IPS DF 4.7 (cell line): ENCODE data around the gene DVL1.
"Not testable (repeated sequence)": the region's sequence is repeated elsewhere in the genome, so short reads cannot be mapped to it uniquely, and the experiment has no call there.

Experiments
- DNase-seq: peaks from one replicate; pipeline ENCODE4 v3.0.0-alpha.2; 2013; ENCODE audit warnings: low spot score; ENCODE audit errors: extremely low read depth

The DVL1 gene

DNA sequence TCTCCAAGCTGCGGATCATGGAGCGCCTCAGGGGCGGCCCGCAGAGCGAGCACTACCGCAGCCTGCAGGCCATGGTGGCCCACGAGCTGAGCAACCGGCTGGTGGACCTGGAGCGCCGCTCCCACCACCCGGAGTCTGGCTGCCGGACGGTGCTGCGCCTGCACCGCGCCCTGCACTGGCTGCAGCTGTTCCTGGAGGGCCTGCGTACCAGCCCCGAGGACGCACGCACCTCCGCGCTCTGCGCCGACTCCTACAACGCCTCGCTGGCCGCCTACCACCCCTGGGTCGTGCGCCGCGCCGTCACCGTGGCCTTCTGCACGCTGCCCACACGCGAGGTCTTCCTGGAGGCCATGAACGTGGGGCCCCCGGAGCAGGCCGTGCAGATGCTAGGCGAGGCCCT lies 21.9 kb downstream of the DVL1 start:
- no peak for DNase-seq

DNA sequence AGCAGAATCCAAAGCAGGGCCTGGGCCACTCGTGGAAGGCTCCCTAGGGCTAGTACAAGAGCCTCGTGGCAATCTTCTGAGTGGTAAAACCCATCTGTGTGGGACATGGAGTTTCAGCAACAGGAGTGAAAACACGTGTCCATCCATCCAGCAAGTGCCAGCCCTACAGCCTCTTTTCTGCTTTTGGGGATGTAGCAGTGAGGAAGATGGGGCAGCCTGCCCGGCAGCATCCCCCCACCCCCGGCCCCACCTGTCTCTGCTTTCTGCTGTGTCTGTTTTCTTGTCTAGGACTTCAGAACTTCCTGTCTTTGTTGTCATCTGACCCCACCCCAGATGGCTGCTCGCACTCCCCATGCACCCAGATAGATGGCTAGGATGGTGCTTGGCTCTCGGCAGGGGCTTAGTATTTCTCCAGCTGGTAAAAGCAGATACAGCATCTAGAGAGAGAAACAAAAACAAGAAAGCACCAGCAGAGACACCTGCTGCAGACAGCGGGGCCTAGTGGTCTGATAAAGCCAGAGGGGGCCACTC lies 23.1 kb downstream of the DVL1 start:
- DNase-seq: no peak

DNA sequence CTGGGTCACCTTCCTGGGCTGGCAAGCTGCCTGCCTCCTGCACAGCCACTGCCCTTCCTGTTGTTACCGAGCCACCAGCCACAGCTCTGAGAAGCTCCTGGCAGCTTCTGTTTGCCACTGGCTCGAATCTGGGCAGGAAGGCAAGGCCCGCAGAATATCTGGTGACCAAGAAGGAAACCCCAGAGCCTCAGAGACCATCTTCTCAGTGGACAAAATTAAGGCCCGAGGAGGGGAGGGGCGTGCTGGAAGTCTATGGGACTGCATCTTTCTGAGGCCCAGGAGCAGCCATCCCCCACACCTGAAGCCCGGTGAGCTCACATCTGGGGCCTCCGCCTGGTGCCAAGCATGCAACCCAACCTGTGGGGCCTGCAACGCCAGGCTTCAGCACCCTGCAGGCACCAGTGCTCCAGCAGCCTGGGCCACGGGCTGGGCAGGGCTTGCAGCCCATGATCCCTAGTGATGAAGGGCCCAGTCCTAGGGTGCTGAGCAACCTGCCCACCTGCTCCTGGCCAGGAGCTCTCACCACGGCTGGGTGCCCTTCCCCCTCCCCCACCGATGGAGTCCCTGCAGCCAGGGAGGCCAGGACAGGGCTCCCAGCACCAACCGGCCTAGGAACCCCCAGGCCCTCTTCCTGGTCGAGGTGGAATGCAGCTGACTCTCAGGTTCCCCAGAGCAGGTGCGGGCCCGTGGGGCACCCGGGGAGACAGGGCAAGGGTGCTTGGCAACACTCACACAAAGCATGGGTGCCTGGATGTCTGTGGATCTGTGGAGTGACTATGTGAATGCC lies 23.7 kb downstream of the DVL1 start:
- no peak for DNase-seq

DNA sequence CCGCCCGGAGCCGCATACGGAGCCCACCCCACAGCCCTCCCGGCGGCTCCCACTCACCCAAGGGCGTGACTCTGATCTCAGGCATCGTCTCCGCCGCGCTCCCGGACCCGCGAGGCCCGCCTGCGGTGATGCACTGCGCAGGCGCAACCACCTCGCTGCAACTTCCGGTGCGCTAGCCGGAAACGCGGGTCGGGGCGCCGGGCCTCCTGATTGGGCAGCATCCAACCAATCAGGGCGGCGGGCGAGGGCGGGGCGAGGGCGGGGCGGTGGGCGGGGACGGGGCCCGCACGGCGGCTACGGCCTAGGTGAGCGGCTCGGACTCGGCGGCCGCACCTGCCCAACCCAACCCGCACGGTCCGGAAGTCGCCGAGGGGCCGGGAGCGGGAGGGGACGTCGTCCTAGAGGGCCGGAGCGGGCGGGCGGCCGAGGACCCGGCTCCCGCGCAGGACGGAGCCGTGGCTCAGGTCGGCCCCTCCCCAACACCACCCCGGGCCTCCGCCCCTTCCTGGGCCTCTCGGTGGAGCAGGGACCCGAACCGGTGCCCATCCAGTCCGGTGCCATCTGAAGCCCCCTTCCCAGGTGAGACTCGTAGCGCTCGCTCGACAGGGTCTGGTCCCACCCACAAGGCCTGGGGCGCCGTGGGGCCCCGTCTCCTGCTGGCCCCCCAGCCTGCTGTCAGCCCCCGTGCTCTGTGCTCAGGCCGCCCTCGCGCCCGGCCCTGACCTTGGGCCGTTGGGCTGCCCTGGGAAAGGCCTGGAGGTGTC lies 24.5 kb downstream of the DVL1 start, which contains the start of the genes CPTP and INTS11:
Gene CPTP, plus strand, starts transcription at position 279 of the 764 bp plus-strand sequence. CDS start 2,109 bp downstream, outside the sequence.
Gene INTS11, minus strand, starts transcription at position 137 of the 764 bp plus-strand sequence. Its CDS starts 52 bp downstream, at position 85.
- DNase-seq: no peak

DNA sequence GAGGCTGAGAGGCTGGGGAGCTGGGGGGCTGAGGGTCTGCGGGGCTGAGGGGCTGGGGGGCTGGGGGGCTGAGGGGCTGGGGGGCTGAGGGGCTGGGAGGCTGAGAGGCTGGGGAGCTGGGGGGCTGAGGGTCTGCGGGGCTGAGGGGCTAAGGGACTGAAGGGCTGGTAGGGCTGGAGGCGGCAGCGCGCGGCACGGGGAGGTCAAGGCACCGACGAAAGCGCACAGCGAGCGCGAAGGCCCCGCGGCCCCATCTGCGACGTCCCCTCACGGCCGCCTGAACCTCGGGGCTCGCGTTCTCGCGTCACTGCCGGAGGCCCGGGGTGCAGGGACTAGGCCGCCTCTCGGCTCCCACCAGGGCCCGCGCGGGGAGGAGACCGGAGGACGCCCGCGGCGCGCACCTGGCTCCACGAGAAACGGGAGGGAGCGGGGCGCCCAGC lies 25.1 kb downstream of the DVL1 start:
- no peak for DNase-seq

DNA sequence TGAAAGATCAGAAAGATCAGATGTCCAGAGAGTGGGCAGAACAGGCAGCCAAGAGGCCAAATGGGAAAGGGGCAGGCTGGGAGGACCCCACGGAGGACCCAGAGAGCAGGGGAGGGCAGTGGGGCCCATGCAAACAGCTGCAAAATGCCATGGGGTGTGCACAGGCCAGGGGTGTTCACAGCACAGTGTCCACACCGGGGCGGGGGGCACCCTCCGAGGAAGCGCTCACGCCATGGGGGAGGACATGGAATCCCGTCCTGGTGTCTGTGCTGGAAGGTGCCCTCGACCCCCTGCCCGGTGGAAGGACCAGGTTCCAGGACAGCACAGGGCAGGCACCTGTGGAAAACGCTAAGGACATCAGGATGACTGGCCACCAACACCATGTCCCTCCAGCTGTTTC lies 26.3 kb downstream of the DVL1 start:
- DNase-seq: no peak

DNA sequence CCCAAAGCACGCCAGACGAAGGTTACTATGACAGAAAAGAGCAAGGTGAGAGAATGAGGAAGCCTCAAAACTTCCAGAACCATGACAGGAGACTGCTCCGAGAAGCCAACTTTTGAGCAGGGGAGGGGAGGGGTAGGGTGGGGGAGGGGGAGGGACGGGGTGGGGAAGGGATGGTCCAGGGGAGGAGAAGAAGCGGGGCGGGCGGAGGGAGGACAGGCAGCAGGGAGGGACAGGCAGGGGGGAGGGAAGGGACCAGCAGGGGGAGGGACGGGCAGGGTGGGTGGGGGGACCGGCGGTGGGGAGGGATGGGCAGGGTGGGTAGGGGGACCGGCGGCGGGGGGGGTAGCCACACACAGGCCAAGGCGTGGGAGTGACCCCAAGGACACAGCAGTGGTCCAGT lies 26.8 kb downstream of the DVL1 start:
- DNase-seq: no peak

DNA sequence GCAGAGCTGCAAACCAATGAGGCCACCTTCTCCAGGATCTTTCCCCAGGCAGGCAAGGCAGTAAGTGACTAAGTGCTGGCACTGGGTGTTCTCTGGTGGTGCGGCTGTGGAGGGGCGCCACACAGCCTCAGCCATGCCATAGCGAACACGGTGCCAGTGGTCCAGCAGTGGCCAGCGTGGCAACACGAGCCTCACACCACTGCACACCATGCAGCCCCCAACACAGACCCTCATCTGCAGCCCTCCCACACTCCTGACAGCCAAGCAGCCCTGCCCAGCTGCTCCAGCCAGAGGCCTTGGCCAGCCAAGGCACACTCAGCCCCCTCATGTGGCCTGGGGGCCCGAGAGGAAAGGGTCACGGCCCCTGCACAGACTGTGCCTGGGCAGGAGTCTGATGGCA lies 27.7 kb downstream of the DVL1 start:
- DNase-seq: no peak

DNA sequence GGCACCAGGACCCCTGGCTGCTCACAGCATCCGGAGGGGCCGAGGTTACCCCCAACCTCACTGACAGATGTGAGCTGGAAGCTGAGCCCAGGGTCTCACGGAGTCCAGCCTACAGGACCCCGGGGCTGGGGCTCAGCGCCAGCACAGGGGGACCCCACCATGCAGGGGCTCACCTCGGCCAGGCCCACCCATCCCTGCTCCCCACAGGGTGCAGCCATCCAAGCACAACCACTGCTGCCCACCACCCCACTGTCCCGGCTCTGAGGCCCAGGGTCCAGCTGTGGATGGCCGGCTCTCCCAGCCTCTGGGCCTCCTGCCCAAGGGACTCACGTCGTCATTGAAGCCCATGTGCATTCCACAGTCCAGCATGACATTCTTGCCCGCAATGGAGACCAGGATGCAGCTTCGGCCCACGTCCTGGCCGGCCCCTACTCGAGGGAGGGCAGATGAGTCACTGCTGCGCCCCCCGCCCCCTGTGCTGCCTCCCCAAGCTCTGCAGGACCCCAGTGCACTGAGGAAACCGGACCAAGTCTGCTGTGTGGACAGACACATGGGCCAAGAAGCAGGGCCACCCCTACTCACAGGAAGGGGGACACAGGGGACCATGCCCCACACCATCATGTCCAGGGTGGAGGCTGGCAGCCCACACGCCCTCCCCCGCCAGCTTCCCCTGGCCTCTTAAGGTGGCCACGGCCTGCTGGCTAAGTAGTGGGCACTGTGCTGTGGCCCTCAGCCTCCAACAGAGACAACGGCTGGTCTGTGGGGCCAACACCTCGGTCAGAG lies 28.4 kb downstream of the DVL1 start:
- no peak for DNase-seq

DNA sequence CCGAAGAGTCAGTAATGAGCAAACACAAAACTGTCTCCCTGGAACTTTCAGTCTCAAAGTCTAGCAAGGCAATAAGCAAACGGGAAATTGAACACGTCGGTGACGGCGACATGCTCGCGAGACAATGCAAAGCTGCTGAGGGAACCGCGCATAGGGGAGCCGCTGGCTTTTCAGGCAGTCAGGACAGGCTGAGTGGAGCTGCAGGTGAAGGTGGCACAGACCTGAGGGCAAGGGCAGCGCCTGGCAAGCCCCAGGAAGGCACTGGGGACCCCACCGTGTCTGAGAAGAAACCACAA lies 29.6 kb downstream of the DVL1 start:
- no peak for DNase-seq

DNA sequence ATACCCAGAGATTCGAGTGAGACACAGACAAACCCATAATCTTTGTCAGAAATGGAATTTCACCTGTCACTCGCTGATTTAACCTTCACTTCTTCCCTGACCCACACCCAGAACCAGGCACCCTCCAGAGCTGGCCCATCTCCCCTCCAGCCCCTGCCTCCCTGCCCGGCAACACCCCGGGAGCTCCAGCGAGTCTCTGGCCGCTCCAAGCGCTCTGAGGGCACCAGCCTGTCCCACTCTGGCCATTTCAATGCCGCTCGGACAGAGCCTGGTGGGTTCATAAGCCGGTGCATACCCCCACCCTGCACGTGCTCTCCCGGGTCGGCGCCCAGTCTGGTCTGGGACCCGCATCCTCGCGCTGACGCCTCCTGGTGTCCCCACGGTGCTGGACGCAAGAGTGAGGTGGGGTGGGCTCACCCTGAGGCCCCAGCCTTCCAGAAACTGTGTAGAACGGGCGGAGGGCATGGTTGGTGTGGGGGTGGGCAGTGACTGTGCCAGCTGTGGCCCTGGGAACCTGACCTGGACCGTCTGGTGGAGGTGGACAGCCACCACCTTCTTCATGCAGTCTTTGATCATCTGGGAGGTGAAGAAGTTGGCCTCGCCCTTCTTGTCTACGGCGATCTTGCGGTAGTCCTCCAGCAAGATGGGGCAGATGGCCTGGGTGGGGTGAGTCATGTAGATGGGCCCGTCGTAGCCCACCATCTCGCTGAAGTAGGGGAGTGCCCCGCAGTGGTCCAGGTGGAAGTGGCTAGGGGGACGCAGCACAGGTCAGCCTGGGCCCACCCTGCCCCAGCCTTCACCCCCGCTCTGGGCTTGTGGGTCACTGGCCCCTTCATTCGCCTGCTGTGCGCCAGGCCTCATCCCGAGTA lies 30.2 kb downstream of the DVL1 start:
- no peak for DNase-seq

DNA sequence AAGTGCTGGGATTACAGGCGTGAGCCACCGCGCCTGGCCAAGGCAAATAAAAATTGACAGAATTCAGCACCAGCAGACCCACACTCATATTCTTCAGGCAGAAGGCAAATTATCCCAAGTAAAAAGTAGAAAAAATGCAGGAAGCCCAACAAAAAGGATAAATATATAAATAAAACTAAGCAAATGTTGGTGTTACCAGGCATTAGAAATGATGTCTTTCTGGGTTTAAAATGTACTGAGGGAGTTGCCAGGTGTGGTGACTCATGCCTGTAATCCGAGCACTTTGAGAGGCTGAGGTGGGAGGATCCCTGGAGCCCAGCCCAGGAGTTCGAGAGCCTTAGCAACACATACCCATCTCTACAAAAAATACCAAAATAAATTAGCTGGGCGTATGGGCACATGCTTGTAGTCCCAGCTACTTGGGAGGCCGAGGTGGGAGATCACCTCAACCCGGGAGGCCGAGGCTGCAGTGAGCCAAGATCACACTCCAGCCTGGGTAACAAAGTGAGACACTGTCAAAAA lies 31.0 kb downstream of the DVL1 start:
- DNase-seq: no peak

DNA sequence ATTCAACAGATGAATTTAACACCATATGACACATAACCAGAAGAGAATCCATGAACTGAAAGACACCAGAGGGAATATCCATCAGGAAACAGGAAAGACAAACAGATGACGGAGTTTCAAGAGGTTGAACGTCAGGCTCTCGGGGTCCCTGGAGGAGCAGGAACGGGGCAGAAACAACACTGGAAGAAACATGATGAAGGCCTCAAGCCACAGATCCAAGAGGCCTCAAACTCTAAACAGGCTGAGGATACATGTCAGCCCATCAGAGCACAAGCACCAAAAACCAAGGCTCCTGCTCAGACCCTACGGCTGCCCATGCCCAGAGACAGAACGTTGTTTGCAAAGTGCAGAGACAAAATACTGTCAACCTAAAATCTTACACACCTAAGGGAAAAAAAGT lies 31.8 kb downstream of the DVL1 start:
- DNase-seq: no peak

DNA sequence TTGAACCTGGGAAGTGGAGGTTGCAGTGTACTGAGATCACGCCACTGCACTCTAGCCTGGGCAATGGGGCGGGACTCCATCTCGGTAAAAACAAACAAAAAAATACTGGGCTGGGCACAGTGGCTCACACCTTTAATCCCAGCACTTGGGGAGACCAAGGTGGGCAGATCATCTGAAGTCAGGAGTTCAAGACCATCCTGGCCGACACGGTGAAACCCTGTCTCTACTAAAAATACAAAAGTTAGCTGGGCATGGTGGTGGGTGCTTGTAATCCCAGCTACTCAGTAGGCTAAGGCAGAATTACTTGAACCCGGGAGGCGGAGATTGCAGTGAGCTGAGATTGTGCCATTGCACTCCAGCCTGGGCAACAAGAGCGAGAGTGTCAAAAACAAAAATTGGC lies 33.0 kb downstream of the DVL1 start:
- not testable (repeated sequence) for DNase-seq

DNA sequence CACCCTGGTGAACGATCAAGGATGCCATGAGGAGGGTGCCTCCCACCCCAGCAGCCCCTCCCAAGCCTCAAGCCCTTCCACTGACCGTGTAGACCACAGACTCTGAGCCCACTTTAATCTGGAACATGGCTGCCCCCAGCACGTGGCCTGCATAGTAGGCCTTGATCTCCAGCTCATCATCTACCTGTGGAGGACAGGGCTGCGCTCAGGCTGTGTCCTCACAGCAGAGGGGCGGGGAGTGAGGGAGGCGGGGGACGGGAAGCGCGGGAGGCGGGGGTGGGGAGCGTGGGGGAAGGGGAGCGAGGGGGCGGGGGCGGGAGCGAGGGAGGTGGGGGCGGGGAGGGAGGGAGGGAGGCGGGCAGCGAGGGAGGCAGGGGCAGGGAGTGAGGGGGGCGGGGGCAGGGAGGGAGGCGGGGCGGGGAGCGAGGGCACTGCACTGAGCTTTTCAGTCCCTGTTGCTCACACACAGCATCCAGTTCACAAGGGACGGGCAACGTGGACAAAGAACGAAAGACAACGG lies 33.7 kb downstream of the DVL1 start:
- DNase-seq: no peak

DNA sequence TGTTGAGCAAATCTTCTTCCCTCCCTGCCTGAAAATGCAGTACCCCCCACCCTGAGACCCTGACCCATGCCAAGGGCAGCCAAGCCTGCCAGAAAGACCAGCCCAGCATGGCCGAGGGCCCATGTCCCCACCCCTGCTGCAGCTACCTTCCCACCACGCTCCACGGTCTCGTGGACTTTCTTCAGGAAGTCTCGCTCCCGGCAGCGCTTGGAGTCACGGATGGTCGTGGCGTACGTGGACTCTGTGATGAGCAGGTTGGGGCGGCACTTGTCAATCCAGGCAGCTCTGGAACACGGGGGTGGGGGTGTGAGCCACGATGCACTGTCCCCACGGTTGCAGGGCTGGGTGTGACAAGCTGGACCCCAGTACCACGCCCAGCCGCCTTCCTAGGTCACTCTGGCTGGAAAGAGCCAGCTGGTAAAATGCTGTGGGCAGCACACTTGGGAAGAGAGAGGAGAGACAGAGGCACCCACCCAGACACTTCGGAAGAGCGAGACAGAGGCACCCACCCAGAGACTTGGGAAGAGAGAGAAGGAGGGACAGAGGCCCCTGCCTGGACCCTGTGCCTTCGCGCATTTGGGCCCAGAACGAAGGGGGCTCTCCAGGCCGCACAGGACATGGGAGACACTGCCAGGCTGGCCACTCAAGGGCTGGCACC lies 34.4 kb downstream of the DVL1 start:
- DNase-seq: no peak

DNA sequence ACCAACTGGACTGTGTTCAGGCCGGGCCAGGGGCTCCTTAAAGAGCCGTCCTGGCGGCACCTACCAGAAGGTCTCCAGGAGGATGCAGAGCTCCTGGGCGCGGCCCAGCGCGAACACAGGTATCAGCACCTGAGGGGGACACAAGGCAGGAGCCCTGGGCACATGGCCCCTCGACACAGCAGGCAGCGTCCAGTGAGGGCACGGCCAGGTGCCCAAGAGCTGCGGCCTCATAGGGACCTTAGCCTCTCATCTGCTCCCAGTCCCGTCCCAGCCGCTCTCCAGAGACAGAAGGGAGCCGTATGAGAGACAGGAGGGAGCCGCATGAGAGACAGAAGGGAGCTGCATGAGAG lies 35.0 kb downstream of the DVL1 start:
- DNase-seq: no peak

DNA sequence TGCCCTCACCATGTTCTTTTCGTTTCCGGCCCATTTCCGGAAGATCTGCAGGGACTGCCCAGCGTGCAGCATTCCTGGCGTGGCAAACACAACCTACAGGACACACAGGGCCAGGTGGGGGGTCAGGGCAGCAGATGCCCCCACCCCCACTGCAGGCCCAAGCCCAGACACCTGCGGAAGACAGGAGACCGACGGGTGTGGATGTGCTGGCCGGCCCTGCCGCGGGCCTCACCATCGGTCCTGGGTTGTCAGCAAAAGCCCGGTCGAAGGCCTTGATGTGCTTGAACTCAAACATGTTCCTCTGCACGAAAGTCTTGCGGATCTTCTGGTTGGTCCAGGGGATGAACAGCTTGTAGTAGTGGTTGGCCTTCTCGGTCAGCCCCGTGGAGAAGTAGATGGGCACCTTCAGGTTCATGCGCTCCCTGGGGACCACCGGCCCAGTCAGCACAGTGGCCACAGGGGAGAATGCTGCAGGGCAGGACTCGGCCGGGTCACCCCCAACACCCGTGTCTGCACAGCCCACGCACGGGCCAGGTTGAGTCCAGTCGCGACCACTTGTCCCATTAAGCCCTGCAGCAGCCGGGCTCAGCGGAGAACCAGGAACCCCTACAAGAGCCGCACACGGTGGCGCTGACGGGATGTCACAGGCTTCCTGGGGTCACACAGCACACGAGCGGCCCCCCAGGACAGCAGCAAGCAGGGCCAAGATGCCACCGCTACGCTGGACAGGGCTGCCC lies 35.5 kb downstream of the DVL1 start:
- DNase-seq: no peak
